Measurements from ENCODE around the gene DPF3.

The DPF3 gene

DNA sequence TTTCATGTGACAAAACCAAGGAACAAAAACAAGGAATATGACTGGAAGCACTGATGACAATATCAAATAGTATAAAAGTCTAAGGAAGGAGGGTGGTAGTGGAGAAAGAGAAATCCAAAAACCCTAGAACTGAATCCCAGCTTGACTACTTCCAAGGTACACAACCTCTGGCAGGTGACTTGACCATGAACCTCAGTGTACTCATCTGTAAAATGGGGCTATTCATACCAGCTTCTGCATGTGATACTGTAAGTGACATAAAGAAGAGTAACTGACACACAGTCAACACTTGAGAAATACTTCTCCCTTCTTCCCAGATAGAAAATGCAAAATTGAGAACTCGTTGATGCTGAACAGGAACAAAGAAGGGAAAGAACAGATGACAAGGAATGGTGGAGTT is 10.3 kb upstream of the DPF3 start:
- no peak for DNase-seq

DNA sequence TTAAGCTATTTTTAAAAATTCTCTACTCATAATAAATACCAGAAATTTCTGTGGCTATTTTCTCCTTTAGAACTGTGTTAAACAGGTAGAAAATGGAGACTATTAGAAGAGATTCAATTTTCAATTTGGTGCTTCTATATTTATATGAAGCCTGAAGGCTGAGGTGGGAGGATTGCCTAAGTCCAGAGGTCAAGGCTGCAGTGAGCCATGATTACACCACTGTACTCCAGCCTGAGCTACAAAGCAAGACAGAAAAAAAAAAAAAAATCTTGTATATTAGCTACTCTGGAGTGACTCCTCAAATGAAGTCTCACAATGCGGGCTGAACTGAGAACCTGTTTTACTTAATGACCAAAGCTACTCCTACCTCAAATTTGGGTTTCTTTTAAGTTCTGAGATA is 9.8 kb upstream of the DPF3 start:
- no peak for DNase-seq

DNA sequence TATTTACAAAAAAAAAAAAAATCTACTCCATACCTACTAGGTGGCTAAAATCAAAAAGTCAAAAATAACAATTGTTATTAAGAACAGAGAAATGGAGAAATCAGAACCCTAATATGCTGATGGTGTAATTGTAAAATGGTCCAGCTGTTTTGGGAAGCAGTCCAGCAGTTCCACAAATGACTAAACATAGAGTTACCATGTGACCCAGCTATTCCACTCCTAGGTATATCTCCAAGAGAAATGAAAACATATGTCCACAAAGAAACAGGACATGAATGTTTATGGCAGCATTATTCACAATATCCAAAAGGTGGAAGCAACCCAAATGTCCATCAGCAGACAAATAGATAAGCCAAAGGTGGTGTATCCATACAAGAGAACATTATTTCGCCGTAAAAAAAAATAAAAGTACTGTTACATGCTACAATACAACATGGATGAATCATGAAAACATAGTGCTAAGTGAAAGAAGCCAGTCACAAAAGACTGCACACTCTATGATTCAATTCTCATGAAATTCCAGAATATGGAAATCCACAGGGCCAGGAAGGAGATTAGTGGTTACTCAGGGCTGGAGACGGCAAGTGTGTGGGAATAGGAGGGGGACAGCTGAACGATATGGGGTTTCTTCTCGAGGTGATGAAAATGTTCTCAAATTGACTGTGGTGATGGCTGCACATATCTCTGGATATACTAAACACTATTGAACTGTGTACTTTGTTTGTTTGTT is 9.1 kb upstream of the DPF3 start:
- DNase-seq: no peak

DNA sequence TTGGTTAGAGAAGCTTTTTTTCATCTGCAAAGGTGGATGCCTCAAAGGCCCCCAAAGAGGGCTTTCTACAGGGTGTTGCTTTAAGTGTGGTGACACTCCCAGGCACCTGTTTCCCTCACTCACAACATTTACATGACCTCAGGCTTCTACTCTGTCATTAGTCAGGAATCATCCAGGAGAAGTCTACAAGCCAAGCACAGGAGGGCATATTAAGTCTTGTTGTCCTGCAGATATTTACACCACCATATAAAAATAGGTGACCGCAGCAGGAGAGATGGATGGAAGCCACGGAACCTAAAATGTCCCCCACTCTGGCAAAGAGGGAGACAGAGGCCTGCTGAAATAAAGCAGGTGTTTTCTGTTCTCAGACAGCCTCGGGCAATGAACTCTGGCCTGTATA is 7.5 kb upstream of the DPF3 start:
- no peak for DNase-seq

DNA sequence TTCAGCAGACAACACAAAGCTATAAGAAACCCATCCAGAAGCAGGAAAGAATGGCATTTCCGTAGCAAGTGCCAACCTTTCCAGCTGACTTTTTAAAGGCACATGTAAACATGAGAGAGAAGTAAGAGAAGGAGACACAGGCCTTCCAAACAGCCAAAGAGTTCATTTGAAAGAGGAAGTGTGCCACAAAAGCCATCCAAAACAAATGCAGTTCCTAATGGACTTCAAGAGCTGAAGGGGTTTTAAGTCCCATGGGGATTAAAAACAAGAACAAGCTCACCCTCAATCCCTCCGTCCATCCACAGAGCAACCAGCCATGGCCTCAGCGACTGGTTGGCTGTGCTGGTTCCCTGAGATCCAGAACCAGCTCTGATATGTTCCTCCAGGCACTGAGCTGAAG is 4.5 kb upstream of the DPF3 start:
- no peak for DNase-seq

DNA sequence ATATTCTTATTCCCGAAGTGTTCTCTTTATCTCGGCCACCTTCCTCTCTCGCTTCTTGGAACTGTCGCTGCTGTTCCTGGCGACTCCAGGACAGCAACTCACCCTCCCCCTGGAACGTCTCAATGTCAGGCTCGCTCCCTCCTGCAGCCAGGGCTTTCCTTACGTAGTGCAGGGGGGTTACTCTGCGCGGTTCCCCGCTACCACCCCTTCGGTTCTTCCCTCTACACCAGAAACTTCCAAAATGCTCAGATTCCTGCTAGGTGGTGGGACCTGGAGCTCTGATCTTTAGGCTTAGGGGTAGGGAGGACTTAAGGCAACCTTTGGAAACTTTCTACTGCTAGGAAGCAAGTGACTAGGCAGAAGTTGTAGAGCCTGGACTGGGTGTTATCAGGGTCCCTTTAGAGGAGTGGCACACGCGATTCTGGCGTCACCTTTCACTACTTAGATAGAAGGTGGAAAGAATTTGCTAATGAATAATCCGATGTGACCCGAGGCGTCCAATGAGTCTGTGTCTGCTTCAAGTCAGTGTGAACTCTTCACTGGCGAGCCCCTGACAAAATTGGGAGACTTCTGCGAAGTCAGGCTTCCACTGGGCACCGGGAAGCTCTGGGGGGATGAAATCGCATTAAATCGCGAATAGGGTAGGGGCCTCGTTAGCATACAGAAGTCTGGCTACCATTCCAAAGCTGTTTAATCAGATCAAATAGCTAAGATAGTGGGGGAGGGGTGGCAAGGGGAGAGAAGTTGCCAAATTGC is 900 bp upstream of the DPF3 start:
- DNase-seq: no peak

DNA sequence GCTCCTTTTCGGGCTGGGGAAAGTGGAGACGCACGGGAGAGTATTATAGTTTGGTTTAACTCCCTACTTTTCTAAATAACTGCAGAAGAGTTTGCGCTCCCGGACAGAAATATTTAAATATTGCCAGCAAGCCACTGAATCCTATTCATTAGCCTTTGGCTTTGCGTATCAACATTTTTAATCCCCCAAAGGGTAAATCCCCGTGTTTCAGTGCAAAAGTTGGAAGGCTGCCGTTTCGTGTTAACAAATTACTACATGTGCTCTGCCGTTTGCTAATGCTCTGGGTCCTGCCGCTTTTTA is 372 bp upstream of the DPF3 start:
- no peak for DNase-seq

DNA sequence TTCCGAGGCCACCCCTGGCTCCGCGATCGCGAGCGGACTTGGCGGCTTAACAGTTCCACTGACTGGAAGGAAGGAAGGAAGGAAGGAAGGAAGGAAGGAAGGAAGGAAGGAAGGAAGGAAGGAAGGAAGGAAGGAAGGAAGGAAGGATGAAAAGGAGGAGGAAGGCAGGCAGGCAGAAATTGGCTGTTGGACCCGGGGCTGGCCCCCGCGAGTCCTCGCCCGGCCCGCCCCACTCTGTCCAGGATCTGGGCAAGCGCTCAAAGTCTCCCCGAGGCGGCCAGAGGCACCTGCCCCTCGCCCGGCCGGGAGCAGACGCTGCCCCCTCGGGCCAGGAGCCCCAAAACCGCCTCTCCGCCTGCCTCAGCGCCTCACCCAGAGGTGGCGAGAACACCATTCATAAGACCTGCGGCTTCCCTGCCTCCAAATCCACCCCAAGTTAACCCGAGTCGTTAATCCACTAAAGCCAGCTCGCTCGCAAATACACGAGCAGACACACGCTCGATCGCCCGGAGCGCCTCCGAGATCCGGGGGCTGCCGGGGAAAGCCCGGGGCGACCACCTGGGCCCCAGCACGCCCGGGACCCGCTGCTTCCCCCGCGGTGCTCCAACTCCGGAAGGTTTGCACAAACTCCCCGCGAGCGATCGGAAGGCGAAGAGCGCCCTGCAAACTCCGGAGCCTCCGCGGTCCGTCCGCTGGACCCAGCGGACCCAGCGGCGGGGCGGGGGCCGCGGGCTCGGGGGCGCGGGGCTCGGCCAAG is 844 bp downstream of the DPF3 start:
- peak in 1 of 2 donors; percentile 7 for DNase-seq

DNA sequence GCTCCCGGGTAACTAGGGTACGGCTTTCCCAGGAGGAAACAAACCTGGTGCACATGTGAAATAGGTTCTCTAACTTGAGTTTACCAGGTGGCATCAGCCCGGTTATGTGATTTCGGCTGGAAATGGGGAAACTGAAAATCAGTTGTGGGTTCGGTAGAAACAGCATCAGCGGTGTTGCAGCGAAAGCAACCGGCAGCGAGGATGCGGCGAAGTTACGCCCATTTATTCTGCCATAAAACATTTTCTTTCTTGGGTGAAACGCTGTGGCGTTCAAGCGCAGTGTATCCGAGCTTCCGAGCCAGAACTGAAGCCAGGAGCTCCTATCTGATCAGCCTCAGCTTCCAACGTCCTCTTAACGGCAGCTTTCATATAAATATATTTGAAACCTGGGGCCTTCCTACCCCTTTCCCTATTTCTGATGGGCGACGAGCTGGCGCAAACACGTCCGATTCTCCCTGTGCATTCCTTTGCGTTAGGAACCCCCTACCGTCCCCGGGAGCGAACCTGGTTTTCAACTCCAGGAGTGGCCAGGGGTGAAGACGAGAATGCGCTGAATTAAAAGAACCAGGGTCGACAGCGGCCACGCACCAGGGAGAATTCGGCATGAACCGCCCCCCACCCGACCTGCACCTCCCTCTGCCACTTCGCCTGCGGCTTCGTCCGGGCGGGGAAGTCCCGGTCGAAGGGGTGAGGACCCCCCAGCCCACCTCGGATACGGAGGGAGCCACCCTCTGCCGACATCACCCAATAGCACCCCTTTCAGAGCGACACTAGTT is 1.6 kb downstream of the DPF3 start:
- DNase-seq: peak in 1 of 2 donors; percentile 7

DNA sequence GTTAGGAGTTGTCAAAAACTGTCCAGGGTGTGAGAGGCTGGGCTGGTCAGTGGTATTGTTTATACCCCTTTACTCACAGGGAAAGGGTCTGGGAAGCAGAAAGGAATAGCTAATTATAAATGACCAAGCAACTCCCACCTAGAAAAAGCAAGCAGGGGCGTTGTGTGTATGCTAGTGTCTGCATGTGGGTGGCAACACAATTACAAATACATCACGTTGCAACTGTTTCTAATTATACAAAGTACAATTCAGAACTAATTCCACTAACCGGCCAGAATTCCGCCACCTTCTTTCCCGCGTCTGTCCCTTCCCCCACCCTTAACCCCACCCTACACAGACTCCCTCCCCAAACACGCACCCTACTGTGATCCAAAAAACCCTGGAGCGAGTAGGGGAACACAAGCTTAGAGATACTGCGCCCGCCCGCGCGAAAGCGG is 2.2 kb downstream of the DPF3 start:
- DNase-seq: no peak

DNA sequence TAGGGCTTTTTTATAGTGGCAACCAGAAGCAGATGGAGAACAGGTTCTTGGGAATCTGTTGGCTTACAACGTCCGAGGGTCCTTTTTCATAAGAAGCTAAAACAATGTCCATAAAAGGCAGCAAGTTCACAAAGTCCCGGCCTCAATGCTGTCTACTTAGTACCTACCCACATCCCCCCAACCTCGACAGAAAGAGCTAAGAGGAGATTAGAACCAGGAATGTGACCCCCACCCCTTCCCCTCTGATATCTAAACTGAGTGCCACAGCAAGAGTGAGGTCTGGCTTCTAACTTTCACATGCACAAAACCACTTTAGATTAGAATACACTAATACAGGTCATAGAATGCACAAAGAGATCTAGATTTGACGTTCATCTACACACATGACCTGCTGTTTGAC is 4.5 kb downstream of the DPF3 start:
- DNase-seq: no peak

DNA sequence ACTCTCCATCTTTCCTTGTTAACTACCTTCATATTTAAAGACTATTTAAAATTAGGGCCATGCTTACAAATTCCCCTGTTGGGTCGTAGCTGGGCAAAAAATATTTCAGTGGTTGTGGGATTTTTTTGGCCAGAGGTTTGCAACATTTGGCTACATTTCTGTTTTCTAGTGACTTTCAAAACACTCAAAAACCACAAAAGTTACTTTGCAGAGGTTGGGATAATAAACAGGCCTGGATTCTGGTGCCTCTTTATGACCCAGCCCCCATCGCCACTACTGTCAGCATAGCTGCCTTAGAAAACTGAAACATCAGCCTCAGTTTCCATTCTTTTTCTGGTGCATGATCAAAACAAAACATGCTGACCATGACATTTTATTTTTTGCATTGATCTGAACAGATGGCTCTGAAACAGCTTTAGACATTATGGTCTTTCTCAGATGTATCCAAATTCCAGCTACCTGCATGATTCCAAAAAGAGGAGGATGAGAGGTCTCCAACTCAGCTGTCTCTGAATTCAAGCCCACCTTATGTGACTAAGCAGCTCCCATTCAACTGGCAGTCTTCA is 5.2 kb downstream of the DPF3 start:
- DNase-seq: no peak

DNA sequence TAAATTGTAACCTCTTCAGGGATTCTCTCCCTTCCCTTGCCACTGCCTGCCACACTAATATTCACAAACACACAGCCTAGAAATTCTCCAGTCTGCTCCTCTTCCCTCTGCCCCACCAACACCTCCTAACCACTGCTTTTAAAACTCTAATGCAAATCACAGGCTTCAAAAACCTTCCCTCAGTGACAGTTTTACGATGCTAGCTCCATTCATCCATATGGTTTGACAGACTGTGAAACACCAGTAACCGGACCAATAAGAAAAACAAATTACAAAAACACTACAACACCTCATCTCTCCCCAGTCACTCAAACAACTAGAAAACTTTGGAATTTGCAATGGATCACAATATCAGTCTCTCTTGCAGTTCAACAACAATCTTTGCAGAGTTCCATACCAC is 5.7 kb downstream of the DPF3 start:
- no peak for DNase-seq

DNA sequence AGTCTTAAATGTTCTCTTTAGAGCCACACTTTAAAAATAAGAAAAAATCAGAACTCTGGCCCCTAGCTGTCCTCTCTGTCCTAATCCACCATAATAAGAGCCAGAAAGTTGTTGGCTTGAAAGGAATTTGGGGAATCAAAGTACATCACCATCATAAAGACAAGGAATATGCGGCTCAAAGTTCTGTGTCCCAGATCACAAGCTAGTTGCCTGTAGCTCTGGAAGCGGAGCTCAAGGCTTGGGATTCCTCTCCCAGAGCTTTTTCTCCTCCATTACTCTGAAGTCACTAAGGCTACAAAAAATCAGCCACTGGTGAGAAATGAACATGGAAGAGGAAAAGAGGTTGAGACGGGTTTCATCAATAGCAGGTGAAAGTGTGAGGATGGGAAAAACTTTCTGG is 6.4 kb downstream of the DPF3 start:
- no peak for DNase-seq

DNA sequence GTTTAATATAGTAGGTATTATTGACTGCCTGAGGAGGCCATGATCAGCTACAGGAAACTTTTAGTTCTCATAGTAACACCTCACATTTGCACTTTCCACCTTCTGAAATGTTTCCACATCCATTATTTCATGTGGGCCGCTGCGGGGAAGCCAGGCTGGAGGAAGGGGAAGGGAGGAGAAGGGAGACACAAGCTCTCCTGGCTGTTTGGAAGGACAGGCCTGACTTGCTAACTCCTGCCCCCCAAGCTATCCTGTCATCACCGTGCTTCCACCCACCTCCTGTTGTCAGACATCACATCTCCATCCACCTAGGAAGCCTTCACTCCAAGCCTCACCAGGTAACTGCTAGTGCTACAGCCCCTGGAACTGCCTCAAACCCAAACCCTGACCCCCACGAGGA is 9.5 kb downstream of the DPF3 start:
- no peak for DNase-seq

DNA sequence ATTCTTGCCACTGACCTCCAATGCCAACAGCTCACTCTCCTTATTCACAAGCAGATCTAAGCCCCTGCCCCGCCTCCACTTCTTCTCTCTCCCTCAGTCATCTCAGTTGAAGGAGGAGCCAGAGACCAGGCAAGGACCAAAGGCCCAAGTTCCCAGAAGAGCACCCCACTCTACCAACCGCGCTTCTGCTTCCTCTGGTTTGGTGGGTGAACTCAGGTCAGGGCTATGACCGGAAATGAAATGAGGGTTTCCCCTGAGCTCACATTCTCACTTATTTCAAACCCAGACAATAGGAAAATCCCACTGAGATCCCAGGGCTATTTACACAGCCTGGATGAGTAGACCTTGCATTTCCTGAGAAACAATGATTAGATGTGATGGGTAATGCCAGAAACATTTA is 9.9 kb downstream of the DPF3 start:
- DNase-seq: no peak

DNA sequence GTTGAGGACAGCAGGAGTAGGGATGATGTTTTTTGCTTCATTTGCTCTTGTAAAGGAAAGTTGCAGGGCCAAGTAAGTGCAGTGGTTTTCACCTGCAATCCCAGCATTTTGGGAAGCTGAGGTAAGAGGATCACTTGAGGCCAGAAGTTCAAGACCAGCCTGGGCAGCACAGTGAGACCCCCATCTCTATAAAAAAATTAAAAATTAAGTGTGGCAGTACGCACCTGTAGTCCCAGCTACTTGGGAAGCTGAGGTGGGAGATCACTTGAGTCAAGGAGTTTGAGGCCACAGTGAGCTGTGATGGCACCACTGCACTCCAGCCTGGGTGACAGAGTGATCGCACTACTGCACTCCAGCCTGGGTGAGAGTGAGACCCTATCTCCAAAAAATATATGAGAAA is 10.8 kb downstream of the DPF3 start:
- DNase-seq: no peak

DNA sequence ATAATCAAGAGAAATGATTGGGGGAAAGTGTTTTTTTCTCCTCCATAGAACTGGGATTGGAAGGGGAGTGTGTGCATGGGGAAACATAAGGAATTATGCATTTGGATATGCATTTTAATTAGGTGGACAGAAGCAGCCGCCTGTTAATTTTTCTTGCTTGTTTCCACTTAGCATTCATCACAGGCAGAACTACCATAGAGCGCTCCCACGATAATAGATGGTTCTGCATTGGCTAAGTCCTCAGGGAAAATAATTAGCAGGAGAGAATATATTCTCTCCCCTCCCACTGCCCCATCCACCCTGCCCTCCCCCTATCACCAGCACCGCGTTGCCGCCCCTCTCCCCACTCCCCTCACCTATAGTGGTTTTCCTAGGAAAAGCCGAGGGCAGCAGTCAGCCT is 11.4 kb downstream of the DPF3 start:
- no peak for DNase-seq

DNA sequence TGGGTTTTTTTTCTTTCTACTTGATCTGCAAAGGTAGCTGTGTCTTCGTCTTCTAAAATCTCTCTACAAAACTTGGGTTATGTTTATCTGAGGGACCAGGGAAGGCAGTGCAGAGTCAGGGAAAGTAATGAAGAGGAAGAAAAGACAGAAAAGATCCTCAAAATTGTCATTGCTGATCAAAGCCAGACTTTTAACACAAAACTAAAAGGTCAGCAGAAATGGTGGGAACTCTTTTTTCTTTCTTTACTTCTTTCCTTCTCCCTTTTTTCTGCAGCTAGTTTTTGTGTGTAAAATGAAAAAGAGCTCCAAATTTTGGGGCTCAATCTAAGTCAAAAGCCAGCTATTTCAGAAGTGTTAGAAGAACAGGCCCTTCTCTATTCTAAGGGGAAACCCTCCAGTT is 11.9 kb downstream of the DPF3 start:
- no peak for DNase-seq

DNA sequence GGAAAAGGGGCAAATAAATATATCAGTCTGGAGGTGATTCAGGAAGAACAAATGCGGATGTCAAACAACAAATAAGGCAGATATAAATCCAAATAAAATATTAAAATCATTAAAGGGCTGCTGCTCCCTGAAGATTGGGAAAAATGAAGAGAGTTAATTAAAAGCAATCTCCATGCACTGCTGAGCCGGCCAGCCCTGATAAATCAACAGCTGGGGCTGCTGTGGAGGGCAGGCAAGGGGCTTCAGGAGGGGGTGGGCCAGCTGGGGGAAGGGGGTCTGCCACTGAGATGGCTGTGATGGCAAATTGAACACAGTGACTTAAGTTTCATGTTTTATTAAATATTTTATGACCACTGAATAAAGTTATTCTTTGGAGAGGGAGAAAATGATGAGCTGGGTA is 12.4 kb downstream of the DPF3 start:
- no peak for DNase-seq

DNA sequence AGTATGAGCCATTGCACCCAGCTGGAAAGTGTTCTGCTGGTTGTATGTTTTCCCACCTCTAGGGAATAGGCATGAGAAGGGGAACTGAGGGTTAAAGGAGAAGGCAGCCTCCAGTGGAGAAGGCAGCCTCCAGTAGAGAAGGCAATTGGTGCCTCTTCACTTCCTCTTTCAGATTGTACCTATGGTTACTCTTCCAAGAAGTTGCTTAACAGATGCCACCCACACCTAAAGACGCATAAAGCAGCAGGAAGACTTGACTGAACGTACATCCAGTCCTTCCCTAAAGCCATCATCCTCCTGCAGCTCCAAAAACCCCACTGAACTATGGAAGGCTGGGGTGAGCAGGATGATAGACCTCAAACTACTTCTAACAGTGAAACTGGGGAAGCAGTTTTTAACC is 13.1 kb downstream of the DPF3 start:
- no peak for DNase-seq

DNA sequence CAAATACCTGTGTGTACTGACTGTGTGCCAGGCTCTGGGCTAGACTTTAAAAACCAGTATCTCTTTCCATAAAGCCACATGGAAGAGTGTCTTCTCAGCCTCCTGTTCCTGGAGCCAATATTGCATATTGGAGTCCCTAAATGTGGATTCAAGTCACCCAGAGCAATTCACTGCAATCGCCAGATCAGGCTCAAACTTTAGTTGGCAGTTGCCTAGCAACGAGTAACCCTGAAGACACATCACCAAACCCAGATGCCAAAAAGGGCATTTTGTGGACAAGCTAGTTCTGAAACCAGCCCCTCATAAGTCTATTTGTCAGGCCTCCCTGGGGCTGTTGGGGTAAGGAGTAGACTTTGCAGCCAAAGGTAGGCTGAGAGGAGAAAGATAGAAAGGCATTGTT is 13.7 kb downstream of the DPF3 start:
- DNase-seq: no peak

DNA sequence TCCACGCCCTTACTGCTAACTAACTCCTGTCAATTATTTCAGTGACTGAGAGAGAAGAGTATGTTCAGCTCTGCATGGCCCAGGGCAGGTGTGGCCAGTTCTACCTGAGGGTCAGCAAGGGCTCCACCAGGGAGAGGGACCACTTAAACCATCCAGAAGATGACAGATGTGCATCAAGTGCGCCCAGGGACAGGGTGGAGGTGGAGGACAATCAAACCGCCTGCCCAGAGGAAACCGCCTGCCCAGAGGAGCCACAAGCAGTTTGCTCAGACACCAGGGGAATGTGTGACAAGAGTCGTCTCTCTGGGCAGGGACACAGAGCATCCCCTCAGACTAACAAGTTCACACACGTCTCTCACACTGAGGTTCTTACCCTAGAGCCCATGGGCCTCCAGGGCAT is 14.5 kb downstream of the DPF3 start:
- no peak for DNase-seq
